ENCODE measurements around the gene DPPA2.

DPPA2 gene

DNA sequence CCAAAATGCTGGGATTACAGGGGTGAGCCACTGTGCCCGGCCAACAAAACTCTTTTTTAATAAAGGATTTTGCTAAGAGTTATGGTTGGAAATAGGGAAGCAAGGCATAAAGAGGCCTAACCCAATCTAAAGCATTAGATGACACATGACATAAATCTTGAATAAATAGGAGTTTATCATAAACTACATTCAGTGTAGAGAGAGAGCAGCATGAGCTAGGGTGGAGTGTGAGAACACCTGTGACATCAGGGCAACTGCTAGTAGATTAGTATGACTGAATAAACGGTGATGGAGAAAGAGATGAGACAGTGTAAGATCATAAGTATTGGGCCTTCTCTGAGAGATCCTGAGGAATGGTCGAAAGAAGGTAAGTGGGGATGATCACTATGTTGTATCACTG lies 63.7 kb downstream of the DPPA2 start:
- H3K36me3 ChIP-seq (ENCODE audit: insufficient read depth, low read length), result no peaks in the 10 kb centered on the region
- no peak overlapping the region for H3K9ac ChIP-seq (ENCODE audit: low read length)
- no peaks in the 10 kb centered on the region for H3K9me3 ChIP-seq (ENCODE audit: low read length)
- H3K4me1 ChIP-seq (ENCODE audit: insufficient read depth, low read length), result no peaks in the 10 kb centered on the region
- no peak overlapping the region for H3K4me3 ChIP-seq (ENCODE audit: low read depth in 1 of 2, low read length in 2 of 2)
- no peaks in the 10 kb centered on the region for H3K27me3 ChIP-seq (ENCODE audit: control insufficient read depth in 1 of 2, insufficient read depth in 2 of 2, low read length in 2 of 2)
- no peak overlapping the region for H3K27ac ChIP-seq (ENCODE audit: low read depth, low read length)
